Stimulated activated CD4-positive, alpha-beta T cell treated with anti-CD3 and anti-CD28 coated beads, Interleukin-2, amount 100 ng/mL, for 4 hours (primary cell): ENCODE measurements around the gene MRPS23.

Source experiments
- DNase-seq: peaks from one replicate; pipeline ENCODE4 v3.0.0-alpha.2; 2020; ENCODE audit warnings: low read depth

Gene MRPS23

DNA sequence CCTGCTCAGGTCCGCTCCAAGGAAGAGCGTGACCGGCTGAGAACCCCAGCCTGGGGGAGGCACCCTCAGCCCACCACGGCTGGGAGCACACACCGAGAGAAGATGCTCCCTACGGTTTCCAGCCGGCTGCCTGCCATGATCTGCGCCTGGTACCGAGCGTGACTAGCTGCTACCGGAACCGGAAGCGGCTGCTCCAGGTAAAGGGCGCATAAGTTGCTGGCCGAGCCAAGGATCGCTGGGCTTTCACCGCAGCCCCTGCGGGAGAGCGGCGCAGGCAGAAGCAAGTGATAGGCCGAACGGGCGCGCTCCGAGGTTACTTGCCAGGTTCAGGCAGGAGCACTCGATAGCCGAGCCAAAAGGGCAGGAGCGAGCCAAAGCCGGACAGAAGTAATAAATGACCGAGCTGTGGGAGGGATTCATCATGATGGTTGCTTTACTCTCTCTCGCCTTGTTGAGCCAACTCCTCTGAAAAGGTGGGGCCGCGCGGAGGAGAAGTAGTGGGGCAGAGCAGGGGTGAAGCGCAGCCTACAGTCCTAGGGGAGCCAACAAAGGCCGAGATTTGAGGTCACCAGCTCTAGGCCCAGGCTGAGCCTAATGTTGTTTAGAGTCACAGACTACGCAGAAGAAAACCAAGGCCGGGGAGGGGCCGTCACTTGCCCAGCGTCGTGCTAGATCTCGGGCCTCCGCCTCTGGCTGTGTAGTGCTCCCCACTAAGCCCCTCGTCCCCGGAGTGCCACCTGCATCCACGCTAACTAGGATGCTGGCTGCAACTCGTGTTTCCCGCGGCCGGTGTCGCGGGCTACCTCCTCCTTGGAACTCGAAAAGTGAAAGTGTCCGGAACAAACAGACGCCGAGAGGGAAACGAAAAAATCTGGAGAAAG is at the start of gene MRPS23:
MRPS23 (minus strand) TSS at position 171 of the 881 bp plus-strand sequence; CDS start at position 137, 34 bp downstream.
- peak; percentile 94 for DNase-seq

DNA sequence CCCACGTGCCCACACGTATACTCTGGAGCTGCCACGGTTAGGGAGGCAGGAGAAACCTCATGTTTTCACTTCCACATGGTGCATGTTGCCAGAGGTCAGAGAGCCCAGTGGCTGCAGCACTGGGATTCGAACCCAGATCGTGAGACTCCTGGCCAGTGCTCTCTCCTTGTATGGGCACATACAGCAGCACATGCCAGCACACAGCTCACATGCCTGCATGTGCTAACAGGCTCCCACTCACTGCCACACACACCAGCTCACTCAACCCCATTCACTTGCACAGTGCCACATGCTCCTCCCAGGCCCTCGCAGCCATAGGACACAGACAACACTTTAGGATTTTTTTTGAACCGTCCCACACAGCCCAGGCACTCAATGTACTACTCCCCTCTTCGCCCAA is 49.5 kb upstream of the MRPS23 start:
- no peak for DNase-seq

DNA sequence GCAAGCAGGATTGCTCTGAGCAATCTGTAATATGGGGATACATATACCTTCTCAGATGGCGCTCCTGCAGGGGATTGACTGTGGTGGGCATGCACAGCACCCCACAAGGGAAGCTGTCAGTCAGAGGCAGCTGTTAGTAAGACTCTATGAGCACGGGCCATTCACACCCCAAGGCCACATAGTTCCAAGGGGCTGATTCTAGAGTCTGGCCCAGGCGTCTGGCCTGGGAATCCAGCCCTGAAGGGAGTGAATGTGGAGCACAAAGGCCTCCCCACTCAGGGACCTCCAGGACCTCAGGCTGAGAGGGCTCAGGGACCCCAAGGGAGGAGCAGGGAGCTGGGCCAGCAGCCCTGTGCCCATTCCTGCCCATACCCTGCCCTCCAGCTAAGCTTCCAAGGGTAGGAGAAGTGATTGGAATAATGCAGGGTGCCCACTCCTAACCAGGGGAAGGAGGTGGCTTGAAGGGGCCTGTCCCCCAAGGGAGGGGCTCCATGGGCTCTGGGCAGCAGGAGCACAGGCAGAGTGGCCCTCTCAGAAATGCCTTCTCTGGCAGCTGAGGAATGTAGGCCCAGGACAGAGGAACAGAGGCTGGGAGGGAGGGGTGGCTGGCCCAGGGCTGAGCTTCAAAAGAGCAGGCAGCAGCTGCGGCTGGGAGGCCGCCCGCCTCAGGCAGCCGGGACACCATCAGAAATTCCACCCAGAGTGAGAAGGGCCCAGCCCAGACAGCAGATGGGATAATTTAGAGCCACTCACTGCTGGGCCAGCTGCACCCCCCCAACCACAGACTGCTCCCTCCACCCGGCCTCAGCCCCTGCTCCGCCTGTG is 48.9 kb upstream of the MRPS23 start:
- DNase-seq = no peak

DNA sequence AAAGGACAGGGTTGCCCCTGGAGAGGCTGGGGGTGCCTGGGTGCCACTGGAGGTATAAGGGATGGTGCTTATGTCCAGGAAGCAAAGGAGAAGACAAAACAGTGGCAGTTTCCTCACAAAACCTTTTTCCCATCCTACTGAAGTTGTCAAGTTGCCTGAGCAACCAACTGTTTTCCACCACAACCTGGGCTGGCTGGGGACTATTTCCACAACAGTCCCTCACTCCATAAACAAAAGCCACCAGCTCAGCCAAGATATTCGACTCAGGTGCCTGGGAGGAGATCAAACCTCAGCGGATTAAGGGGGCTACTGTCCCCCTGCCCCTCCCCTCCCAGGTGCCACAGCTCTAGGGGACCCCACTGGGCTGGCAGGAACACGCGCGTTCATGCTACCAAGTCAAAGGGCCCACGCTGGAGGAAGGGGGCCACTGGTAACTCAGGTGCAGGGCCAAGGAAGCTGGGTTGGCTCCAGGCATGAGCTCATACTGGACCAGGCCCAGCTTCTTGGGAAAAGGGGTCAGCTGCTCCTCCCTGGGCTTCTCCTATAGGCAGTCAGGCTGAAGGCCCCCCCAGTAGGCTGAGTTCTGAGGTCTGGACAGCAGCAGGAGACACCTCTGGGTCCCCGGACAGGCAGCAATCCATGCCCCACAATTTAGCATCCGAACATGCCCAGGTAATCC is 45.7 kb upstream of the MRPS23 start:
- no peak for DNase-seq

DNA sequence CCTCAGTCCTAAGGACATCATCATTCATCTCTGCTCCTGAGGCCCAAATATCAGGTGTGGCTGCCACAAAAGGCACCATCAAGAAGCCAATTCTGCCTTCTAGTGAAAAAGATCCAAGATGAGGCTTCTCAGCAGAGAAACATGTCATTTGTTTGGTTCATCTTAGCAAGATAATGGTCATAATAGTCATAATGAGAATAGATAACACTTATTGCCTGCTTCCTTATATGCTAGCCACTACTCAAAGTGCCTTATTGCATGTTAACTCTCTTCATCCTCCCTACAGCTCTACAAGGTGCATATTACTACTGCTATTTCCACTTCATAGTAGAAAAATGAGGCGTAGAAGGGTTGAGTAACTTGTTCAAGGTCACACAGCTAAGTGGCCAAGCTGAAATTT is 45.0 kb upstream of the MRPS23 start:
- DNase-seq = no peak

DNA sequence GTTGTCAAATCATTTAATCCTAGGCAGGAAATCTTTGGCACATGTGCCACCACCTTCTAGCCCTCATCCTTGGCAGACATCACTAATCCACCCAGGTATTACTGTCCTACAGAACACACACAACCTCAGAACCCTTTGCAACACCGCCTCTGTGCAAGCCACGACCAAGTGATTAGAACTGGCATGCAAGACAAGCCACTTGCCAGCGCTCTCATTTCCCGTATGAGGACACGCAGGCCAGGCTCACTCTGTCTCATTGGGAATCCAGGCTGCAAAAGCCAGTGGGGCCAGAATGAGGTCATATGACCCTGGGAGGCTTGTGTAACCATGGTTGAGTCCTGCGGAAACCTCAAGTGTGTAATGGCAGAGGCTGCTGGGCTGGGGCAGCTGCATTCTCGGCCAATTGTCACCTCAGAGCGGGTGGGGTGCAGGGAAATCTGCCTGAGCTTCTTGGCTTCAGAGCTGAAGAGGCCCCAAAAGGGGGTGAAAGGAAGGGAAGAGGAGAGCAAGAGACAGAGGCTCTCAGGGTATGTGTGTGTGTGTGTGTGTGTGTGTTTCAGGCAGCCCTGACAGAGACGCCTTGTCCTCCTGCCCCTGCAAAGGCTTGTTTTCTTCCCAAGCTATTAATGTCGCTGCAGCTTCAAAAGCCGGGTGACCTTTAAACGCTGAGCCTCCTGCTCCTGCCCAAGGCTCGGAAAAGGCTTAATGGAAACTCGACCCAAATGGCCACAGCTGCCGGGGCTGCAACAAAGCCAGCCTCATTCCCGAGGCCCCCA is 43.2 kb upstream of the MRPS23 start:
- no peak for DNase-seq

DNA sequence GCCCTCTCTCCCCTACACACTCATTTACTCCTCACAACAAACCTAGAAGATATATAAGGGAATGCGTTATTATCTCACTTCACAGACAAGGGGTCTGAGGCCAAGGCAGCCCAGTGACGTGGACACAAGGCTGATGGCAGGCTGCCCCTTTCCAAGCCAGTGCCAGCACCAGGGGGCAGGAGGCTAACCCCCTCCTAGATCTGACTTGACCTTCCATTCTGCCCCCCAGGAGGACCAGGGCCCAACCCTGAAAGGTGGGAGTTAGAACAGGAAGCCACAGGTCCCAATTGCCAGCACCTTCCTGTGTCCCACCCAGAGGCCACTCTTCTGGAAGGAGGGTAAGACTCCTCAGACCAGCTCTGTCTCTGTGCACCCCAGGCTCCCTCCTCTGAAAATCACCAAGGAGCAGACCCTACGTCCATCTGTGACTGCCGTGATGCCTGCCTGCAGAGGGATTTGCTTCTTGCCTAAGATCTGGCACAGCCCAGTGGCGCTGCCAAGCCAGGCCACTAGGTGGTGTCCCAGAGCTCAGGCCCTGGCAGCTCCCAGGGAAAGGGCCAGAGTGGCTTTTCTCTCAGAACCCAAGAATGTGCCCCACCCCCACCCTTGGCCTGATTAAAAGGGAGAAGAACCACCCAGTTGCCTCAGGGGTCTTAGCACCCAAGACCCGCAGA is 42.4 kb upstream of the MRPS23 start:
- DNase-seq = peak; percentile 66

DNA sequence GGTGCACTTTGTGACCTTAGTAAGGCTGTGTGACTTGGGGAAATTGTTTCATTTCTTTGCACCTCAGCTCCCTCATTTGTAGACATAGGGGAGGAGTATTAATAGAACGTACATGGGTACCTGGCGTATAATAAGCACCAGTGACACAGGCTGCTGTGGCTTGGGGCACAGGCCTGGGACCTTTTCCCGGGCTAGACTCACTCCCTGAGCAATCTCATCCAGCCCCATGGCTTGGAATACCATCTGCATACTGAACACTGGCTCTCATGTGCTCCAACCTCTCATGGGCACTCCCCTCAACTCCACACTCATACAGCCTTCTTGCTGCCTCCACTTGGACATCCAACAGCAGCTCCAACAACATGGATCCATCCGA is 41.0 kb upstream of the MRPS23 start:
- DNase-seq = no peak

DNA sequence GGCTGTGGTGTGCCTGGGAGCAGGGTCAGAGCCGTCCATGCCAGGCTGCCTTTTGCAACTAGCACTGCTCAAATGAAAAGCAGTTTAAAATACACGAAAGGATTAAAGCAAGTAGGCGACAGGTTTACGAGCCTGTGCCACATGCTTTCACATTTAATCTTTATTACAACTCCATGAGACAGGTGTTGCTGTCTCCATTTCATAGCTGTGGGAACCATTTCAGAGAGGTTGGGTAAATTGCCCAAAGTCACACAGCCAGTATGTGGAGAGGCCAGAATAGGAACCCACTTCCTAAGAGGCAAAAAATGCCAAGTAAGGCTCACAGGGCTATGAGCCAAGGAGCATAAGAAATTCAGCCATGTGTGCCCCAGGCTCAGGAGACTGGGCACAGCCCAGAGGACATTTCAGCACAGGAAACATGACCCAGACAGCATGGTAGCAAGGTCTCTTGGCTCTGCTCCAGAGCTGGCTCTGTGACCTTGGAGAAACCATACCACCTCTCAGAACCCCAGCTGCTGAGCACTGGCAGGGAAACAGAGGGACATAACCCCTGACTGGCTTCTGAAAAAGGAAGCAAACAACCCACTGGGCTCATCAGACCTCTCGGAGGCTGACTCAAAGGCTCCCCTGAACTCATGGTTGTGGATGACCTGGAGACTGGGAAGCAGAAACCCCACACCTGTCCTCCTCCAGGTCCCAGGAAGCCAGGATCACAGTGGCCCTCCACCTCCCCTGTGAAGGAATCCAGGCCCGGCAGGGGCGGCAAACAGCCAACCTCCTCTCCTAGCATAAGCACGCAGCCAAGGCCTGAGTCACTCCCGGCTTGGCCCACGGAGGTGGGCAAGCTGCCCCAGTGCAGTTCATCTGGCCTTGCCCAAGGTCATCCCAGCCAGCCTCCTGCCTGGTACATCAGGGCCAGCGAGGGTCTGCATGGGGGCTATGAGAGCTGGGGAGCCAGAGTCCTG is 40.3 kb upstream of the MRPS23 start:
- DNase-seq = no peak

DNA sequence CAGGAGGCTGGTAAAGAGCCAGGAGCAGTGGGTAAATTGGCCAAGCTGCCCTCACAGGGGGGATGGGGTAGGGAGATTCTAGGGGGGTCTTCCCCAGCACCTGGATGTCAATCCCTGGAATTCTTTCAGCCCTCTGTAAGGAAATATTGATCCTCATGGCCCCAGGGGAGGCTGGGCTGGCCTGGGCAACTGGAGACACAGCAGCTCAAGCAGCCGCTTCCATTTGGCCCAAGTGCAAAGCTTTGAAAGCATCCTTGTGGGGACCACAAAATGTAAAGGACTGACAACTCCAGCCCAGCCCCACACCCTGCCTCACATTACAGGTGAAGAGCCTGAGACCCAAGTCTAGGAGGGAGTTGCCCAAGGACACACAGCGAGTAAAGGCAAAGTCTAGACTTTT is 39.4 kb upstream of the MRPS23 start:
- no peak for DNase-seq

DNA sequence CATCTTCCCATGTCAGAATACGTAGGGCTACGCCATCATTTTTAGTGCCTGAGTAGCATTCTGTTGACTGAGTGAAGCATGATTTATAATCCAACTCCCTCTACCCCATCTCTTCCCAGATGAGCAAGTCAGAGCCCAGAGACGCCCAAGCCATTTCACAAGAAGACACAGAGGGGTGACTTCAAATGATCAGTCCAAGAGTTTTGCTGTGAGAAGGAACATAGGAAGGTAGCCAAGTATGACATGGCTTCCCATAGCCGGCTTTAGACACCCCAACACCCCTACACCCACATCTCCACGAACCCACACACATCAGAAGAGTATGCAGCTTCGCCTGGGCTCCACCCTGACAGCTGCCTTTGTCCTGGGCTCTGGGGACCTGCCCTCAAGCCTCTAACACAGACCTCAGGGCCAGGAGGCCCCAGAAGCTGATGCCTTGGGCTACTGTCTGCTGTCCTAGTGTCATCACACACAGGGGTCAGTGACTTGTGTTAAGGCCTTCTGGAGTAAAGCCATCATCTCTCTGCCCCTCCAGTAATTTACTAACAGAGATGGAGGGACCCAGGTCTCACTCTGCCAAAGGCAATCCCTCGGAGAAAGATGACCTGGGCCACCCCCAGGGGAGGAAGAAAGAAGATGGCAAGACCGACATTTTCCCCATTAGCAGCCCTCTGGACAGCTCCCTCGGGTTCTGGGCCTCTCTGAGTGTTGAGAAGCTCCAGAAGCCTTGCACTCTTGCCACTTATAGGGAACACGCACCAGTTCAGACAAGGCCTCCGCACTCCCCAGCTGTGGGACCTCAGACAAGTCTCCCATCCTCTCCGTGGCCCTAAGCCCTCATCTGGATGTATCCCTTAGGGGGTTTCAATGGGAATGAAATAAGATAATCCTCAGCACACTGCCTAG is 38.7 kb upstream of the MRPS23 start:
- no peak for DNase-seq

DNA sequence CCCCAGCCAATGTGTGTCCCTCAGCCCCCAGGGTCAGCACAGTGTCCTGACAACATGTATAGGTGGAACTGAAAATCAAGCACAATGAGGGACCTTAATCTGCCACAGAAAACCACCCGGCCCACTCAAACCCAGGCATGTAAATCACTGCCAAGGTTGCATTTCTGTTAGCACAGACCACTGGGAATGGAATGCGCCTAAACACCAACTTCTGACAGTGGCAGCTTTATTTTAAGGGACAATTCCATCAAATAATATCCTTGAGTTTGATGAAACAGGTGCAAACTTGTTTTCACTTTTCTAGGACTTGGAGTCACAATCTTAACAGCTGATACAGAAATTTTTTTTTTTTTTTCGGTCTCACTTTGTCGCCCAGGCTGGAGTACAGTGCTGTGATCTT is 37.3 kb upstream of the MRPS23 start:
- DNase-seq = no peak

DNA sequence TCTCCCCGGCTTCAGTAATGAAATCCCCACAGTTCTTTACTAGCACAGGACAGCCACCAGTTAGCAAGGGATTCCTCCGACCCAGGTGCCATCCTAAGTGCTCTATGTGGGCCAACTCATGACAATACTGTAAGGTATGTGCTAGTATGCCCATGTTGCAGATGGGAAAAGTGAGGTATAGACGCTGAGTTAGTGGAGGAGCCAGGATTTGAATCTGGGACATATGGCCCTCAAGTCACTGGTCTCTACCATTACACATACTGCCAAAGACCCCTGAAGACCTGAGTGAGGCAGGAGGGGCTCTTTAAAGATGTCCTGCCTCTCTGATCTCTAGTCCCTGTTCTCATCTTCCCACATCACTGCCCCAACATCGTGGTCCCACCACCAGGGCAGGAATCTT is 36.2 kb upstream of the MRPS23 start:
- no peak for DNase-seq

DNA sequence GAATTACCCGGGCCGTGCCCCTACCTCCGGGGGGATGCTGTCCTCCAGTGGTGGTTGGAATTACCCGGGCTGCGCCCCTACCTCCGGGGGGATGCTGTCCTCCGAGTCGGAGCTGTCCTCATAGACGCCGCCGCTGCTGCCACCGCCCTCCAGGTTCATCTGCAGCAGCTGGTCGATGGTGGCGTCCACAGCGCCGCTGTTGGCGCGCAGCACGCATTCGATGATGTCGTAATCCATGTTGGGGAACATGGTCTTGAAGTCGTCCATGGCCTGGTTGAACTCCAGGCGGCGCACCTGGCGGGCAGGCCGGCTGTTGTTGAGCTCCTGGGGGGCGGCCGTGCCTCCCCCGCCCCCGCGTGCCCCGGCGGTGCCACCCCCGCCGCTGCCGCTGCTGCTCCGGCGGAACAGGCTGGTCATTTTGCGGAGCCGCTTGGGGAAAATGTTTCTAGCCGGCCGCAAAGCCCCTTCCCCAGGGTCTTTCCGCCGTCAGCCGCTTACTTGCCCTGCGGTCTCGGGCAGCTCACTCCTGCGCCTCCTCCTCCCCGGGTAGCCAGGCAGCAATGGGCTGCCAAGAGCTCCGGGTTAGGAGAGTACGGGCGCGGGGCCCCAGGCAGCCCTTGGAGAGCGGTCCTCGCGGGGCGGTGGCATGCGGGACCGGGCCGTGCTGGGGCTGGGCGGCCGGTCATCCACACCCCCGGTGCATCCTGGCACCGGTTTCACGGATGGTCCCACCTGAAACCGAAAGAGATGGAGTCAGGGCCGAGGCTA is 35.5 kb upstream of the MRPS23 start:
- no peak for DNase-seq

DNA sequence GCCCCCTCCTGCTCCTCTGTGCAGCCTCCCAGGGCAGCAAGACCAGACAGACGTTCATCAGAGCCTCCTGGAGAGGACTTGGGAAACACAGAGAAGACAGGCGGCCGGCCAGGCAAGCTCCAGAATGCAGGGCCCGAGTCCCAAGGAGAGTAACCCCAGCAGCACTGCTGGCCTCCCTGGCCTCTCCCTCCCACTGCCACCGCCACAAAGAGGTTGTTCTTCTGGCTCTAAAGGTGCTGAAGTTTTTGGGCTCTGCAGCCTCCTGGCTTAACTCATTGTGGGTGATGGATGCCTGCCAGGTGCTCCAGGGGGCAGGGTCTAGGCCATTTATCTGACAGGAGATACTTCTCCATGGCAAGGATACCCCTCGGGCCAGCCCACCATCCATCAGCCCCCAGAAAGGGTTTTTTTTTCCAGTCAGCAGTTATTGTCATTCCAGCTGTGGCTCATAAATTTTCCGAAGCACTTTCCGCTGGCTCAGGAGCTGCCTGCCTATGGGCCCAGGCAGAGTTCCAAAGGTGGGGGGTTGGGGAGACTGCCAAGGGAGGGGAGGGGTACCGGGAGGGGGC is 32.0 kb upstream of the MRPS23 start:
- DNase-seq = no peak

DNA sequence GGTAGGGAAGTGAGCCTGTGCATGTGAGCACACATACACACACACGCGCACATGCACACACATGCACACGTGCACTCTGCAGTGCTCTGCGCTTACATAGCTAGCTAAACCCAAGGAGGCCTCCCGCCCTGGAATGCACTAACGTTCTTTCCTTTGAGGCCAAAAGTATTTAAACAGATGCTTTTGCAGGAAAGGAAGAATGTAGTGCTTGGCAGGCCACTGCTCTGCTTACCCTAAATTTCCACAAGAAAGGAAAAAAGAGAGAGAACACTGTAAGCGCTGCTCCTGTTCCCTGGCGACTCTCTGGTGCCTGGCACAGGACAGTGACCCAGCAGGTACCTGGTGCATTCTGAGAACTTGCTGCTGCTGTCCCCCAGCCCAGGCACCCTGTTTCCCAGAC is 31.3 kb upstream of the MRPS23 start:
- no peak for DNase-seq

DNA sequence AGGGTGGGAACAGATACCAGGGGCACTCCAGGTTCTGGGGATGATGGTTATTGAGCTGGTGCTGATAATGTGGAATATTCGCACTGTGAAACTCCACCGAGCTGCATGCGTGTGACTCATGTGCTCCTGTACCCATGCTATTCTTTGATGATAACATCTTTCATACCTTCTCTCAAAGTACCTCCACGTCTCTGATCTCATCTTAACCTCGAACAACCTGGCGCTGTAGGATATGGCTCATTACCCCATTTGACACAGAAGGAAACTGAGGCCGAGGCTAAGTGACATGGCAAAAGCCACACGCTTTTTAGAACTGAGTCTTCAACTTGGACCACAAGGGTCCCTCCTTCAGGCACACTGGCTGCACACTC is 30.2 kb upstream of the MRPS23 start:
- DNase-seq = peak; percentile 30
